Measurements from ENCODE around the gene CLSTN1.

GRCh38 chr1:9866836-9867235 is 43.1 kb upstream of the CLSTN1 start:
- TF ChIP-seq CTCF (IDR thresholded peaks at IDR 0.05): no peak
- TF ChIP-seq EZH2 (IDR thresholded peaks at IDR 0.05; ENCODE audit: borderline replicate concordance, insufficient read depth, low read depth, low read length, poor library complexity, severe bottlenecking): no peak

All from B cell (primary cell).